ENCODE results near the gene VPS26A.

VPS26A gene

DNA sequence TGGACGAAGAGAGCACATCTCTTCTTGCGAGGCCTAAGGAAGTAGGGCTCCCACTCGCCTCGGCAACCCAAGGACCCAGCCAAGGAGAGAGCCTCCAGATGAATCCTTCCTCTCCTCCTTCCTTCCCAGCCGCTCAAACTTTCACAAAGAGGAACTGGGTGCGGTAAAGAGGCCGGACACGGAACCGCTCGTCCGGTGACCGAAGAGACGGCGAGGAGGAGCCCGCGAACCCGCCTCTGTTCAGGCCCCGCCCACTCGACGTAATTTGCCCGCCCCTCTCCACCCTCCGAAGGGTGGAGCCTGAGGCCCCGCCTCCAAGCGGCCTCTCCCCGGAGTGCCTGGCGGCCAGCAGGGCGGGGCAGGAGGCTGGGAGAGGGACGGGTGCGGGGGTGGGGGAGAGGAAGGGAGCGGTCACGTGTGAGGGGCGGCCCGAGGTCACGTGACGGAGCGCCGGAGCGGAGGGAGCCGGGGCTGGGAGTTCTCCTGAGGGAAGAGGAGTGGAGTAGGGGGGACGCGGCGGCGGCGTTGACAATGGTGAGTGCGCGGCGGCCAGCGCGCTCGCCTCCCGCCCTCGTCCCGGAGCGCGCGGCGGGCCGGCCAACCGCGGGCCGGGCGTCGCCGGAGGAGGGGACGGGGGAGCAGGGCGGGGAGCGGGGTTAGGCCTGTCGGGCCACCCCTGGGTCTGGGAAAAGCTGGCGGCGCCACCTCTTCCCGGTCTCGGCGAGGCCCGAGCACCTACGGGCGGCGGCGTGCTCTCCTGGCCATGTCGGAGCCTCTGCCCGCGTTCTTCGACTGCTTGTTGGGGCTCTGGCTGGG is at the start of gene VPS26A:
TSS of gene VPS26A (plus strand) at position 432 of the 816 bp plus-strand sequence. CDS start at position 532, 100 bp downstream.
- peak; percentile 100 for DNase-seq

DNA sequence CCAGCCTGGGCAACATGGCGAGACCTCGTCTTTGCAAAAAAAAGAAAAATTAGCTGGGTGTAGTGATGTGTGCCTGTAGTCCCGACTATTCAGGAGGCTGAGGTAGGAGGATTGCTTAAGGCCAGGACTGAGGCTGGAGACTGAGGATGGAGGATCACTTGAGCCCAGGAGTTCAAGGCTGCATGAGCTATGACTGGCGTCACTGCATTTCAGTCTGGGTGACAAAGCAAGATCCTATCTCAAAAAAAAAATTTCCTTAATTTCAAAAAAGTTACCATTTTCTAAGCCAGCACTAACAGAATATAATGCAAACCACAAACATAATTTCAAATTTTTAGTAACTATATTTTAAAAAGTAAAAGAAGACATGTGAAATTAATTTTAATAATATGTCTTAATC is 49.4 kb upstream of the VPS26A start:
- DNase-seq = no peak

DNA sequence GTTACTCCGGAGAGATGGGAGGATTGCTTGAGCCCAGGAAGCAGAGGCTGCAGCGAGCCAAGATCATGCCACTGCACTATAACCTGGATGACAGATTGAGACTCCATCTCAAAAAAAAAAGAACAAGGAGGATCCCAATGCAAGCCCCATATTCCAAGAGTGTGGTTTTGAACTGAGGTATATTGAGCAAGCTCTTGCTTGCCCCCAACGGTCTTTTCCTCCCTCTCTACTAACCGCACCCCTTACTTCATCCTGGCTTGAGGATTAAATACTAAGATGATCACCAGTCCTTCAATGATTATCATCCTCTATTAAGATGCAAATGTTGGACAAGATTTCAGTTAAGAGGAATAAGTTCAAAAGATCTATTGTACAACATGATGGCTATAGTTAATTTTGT is 48.5 kb upstream of the VPS26A start:
- no peak for DNase-seq

- no peak for DNase-seq
These were observed 45.7 kb upstream of the VPS26A start for GRCh38 chr10:69078311-69078710.

DNA sequence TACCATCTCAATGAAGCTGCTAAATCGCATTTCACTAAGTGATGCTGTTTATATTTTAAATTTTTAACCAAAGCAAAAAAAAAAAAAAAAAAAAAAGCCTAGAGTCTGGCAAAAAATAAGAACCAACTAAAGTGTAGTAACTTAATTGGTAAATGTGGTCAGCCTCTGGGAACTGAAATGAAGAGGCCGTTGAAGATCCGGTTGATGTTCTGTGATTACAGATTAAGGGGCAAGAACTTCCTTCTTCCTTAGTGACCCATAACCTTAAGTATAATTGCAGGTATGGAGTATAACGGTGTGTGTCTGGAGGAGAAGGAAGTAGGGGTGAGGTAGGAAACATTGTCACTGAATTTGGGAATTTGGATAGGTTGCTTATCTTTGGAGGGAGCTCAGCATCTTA is 43.8 kb upstream of the VPS26A start:
- DNase-seq = no peak

- DNase-seq = no peak
These were observed 37.9 kb upstream of the VPS26A start for GRCh38 chr10:69086001-69086509.

- DNase-seq = peak; percentile 83
These were observed 36.1 kb upstream of the VPS26A start, which contains the start of gene SRGN for GRCh38 chr10:69087590-69088470. Gene SRGN (plus strand): TSS chr10:69088103. CDS start chr10:69088158, 55 bp downstream.

DNA sequence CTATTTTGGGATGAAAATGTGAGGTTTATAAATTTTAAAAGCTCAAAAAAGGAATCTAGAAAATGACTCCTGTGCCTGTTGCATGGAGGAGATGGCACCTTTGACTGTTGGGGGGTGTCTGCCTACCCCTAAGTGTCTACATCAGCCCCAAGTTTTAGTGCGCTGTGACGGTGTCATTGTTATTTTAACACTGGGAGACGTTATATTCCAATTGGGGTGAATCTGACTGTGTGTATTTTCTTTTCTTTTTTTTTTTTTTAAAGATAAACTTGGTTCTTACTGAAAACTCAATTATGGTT is 35.6 kb upstream of the VPS26A start:
- DNase-seq = no peak

DNA sequence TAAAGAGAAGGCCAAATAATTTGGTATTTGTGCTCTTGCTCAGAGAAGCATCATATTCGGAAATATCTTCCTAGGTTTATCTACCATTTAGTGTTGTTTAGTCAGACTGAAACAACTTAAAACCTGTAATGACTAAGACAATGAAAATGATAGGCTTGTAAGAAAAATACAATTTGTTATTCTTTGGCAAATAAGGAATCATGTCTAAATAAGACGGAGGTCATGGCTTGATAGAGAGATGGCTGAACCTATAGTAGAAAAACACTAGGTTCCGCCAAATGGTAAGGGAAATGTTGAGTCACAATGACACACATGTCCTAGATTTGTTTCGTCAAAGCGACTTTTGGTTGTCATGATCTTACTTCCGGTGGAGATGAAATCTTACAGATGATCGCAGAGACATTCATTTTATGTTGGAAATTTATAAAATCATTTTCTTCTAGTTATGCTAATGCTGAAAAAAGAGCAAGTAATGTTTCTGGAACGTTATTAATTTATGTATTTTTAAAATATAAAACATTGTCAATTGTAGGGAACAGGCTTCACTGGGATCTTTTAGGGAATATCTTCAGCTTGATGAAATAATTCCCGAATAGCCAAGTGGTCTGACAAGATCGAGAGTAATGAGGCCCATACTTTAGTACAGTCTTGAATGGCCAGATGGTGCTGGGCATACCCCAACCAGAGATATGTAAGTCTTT is 35.0 kb upstream of the VPS26A start:
- DNase-seq = no peak

GRCh38 chr10:69089638-69090599 is 34.1 kb upstream of the VPS26A start:
- peak; percentile 84 for DNase-seq

- no peak for DNase-seq
These were observed 33.3 kb upstream of the VPS26A start for GRCh38 chr10:69090685-69091084.

- no peak for DNase-seq
These were observed 32.8 kb upstream of the VPS26A start for GRCh38 chr10:69091143-69091651.

DNA sequence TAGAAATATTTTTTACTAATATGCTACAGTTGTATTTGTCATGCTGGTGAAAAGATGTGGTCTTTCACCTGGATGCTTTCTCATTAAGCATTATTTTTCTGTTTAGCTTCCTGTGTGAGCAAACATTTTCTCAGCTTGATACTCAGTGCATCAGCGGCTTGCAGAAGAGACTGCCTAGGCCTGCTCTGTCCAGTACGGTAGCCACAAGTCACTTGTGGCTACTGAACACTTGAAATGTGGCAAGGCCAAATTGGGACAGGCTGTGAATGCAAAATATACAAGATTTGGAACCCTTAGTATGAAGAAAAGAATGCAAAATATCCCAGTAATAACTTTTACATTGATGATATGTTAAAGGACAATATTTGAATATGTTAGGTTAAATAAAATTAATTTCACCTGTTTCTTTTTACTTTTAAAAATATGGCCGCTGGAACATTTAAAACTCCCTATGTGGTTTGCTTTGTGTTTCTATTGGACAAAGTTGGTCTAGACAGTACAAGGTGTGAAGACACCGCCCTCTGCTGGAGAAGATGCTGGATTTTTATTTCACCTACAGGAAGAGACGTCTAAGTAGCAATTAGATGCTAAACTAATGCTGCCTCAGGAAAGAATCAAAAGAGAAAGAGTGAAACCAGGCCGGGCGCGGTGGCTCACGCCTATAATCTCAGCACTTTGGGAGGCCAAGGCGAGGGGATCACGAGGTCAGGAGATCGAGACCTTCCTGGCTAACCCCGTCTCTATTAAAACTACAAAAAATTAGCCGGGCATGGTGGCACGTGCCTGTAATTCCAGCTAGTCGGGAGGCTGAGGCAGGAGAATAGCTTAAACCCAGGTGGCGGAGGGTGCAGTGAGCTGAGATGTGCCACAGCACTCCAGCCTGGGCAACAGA is 30.8 kb upstream of the VPS26A start:
- DNase-seq = peak; percentile 85

DNA sequence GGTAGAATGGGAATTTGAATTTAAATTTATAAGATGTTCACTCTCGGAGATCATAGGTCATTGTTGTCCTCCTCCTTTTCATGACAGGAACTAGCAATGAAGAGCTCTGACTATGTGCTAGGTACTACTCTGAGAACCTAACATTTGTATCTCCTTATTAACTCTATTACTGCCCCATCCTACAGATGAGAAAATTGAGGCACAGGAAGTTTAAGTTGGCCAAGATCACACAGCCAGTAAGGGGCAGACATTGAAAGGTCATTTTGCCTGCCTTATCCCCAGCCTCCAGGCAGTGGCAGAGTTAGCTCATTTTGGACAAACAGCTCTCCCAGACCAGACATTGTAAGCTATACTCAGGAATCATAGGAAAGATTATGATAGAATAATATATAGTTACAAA is 30.0 kb upstream of the VPS26A start:
- no peak for DNase-seq

- no peak for DNase-seq
These were observed 27.9 kb upstream of the VPS26A start for GRCh38 chr10:69096045-69096444.

DNA sequence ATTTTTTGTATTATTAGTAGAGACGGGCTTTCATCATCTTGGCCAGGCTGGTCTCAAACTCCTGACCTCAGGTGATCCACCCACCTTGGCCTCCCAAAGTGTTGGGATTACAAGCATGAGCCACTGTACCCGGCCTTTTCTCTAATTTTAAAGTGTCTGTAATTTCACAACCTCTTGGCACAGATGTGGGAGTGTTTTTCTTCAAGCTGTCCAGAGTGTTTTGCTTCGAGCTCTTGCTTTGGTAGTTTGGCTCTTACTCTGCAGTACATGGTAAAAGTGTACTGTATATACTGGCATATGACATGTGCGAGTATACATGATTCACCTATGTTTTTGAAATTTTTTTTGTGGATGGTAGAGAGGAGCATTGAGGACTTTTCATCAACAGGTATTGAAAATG is 26.2 kb upstream of the VPS26A start:
- DNase-seq = no peak

- DNase-seq = no peak
These were observed 23.7 kb upstream of the VPS26A start for GRCh38 chr10:69100136-69100872.

DNA sequence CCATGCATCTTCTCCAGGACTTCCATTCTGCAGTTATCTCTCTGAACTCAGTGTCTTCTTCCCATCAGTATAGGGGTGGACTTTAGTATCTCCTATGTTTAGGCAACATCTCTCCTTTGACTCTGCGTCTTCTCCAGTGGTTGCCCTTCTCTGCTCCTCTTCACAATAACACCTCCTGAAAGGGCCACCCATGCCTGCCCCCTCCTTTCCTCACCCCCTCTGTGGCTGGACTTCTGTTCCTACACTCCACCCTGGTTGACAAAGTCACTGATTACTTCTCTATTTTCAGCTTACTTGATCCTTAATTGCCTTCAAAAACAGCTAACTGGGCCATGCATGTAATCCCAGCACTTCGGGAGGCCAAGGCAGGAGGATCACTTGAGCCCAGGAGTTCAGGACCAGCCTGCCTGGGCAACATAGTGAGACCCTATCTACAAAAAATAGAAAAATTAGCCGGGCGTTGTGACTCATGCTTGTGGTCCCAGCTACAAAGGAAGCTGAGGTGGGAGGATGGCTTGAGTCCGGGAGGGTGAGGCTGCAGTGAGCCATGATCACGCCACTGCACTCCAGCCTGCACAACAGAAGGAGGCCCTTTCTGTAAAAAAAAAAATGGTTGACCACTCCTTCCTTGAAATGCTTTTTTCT is 22.4 kb upstream of the VPS26A start:
- no peak for DNase-seq

DNA sequence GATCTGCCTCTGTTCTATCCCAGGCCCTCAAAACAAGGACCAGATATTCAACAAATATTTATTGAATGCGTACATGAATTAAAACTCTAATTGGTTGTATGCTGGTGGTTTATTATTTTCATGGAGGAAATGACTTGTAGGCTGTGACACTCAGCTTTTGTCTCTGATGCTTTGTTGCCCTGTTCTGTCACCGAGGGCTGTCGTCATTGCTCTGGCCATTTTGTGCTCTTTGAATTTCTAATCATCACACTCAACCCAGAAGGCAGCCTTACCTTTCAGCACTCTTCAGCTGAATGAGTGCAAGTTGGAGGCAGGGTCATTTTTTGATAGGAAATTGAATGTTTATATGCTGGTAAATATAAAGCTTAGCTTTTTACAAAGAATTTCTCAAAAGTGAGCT is 21.5 kb upstream of the VPS26A start:
- no peak for DNase-seq

All from activated CD8-positive, alpha-beta memory T cell treated with anti-CD3 and anti-CD28 coated beads for 24 hours (primary cell).